Retina (tissue), 1 donor: Measurements from ENCODE around the gene TPST1.
A peak's percentile ranks its signal among the peaks of the same experiment; 100 is the strongest.
"Not testable (repeated sequence)": the region's sequence is repeated elsewhere in the genome, so short reads cannot be mapped to it uniquely, and the experiment has no call there.

Source experiments
- DNase-seq: peaks from one replicate; pipeline ENCODE4 v3.0.0-alpha.2; 2016

The TPST1 gene

DNA sequence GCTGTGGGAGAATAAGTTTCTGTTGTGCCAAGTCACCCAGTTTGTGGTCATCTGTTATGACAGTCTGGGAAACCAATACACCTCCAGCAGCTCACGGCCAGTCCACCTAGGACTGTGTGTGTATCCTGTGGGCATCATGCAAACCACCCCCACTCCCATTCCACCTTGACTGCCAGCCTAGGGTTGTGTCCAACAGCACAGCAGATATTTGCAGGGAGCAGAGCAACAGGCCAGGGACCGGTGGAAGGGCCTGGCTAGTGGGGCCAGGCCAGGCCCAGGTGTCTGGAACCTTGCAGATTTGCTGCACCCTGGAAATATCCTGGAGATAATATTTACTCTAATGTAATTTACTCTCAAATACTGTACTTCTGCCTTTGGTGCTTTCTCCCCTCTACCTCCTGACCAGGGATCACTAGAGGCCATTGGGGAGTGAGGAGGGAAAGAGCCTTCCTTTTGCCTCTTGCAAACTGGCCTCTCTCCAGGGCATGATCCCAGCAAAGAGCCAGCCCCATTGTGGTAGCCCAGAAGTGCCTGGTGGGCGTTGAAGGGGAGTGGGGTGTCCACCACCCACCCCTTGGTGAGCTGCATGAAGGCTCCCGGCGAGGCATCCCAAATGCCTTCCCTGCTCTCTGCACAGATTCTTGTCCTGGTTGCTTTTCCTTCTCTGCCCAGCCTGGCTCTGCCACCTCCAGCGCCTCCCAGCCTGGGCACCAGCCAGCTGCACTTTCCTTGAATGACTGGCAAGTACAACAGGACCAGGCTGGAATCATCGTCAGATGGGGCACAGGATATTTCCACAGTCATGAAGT, 15.2 kb upstream of the TPST1 start:
- DNase-seq: no peak

DNA sequence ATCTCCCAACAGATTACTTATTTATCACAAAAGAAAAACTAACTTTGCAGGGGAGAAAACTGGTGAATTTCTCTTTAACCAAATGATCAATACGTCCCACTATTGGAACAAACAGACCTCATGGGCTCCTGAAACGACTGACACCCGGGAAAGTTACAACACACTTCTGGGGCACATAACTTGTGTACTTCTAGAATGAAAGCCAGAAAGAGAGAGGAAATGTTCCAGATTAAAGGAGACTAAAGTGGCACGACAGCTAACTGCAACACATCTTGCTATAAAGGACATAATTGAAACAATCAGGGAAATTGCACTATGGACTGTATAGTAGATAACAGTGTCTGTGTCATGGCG, 14.7 kb upstream of the TPST1 start:
- no peak for DNase-seq

DNA sequence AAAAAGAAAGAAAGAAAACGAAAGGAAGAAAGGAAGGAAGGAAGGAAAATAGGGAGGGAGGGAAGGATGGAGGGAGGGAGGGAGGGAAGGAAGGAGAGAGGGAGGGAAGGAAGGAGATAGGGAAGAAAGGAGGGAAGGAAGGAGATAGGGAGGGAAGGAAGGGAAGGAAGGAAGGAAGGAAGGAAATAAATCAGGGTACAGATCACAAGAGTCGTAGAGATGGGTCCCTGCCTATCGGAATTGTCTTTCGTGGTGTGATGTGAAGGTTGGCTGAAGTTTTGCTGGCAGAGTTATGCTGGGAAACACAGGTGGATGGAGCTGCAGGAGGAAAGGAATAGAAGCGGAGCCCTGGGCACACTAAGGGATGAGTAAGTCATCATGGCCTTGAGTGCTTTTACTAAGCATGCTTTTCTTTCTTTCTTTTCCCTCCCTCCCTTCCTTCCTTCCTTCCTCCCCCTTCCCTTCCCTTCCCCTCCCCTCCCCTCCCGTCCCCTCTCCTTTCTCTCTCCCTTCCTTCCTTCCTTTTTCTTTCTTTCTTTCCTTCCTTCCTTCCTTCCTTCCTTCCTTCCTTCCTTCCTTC, 11.9 kb upstream of the TPST1 start:
- DNase-seq: no peak

GRCh38 chr7:66198469-66198868, 6.7 kb upstream of the TPST1 start:
- DNase-seq: no peak

- no peak for DNase-seq
Measured at GRCh38 chr7:66198956-66199355, 6.2 kb upstream of the TPST1 start.

DNA sequence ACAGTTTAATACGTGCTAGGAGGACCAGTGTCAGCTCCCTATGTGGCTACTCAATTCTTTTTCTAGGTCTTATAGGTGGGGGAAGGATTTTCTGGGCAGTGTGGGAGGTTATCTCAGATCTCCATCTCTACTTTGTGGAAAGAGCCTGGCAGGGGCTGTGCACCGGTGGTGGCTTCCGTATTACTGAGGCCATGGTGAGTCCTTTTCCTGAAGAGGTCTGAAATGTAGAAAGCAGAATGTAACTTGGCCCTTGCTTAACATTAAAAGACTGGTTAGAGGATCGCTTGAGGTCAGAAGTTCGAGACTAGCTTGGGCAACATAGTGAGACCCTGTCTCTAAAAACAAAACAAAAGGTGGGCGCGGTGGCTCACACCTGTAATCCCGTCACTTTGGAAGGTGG, 2.7 kb upstream of the TPST1 start:
- no peak for DNase-seq

DNA sequence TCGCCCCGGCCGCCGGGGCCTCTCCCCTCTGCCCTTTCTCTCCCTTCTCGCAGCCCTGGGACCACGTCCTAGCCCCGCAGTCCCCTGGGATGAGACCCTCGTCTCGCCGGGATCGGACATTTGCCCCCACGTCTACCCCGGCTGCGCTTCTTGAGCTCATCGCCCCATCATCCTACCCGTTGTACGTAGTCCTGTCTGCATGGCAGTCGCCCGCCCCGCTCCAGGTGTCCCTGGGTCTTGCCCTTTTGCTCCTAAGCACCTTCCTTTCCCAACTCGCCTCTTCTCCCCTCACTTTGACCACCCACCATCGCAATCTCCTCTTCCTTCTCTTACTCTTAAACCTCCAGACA, 582 bp downstream of the TPST1 start:
- DNase-seq: peak; percentile 67

DNA sequence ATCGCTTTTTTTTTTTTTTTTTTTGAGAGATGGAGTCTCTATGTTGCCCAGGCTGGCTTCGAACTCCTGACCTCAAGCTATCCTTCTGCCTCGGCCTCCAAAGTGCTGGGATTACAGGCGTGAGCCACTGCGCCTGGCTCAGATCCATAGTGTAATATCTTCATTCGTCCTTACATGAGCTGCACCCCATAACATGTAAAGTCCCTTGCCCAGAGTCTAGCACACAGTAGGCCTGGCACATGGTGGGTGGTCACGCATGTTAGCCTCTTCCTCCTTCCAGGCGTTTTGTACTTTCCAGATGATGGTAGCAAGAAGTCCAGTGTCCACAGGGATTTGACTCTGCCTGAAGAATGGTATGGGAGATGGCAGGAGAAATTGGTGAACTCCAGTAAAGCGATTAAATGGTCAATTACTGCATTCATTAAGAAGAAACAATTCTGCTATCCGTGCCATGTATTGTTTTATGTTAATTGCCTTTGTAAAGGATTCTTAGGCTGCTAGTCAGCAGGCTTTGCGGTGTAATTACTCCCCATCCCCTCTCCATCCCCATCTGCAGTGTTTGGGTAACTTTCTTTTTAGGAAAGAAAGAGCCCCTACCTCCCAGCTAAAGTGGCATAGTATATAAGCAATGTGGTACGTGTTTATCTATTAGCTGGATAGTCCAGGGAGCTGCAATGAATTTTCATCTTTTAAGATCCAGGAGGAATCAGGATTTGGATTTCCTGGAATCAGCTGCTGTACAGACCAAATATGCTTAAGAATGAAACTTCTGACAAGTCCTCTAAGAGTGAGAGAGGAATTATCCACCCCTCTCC, 1.2 kb downstream of the TPST1 start:
- no peak for DNase-seq

DNA sequence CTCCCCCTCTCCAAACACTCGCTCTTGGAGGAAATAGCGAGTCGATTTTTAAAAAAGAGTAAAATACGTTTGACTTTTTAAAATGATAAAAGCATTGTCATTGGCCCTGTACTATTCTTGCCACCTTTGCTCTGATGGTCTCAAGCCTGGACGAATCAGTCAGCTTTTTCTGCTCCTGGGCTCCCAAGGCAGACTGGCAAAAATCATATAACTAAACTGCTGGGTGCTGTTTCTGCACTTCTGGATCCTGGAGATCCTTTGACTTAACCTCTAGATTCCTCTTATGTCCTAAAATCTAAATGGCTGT, 1.8 kb downstream of the TPST1 start:
- DNase-seq: no peak

DNA sequence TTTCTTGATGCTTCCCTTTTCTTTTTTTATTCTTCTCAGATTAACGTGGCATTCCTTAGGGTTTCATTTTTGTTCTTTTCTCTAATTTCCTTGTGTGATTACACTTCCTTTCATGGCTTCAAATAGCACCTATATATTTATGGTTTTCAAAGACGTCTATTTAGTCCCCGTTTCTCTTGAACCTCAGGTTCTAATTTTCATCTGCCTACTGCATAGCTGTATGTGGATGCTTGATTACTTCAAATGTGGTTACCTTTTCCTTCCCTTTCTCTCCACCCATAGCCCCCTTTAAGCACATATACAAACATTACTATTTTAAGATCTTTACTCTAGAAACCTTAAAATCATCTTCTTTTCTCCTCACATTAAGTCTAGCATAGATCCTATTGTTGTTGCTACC, 2.4 kb downstream of the TPST1 start:
- DNase-seq: no peak

DNA sequence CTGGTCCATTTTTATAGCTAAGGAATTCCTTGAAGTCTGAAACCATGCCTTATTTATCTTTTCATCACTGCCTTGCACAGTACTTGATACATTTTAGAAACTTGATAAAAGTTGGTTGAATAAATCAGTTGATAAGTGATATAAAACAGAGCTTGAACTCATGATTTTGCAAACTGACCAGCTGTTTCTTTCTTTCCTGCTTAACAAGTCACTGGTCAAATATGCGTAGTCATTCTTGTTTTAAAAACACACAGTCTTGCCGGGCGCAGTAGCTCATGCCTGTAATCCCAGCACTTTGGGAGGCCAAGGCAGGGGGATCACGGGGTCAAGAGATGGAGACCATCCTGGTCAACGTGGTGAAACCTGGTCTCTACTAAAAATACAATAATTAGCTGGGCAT, 6.3 kb downstream of the TPST1 start:
- DNase-seq: no peak

DNA sequence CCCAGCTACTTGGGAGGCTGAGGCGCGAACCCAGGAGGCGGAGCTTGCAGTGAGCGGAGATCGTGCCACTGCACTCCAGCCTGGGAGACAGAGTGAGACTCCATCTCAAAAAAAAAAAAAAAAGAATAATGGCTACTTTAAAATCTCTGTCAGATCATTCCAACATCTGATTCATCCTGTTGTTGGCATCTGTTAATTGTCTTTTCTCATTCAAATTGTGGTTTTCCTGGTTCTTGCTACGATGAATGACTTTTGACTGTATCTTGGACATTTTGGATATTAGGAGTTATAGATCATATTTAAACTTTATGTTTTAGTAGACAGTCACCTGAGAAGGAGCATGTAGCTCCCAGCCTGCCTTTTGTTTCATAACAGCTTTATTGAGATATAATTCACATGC, 8.5 kb downstream of the TPST1 start:
- DNase-seq: no peak

- DNase-seq: no peak
Measured at GRCh38 chr7:66216687-66217086, 11.6 kb downstream of the TPST1 start.

GRCh38 chr7:66219805-66220204, 14.7 kb downstream of the TPST1 start:
- DNase-seq: no peak

DNA sequence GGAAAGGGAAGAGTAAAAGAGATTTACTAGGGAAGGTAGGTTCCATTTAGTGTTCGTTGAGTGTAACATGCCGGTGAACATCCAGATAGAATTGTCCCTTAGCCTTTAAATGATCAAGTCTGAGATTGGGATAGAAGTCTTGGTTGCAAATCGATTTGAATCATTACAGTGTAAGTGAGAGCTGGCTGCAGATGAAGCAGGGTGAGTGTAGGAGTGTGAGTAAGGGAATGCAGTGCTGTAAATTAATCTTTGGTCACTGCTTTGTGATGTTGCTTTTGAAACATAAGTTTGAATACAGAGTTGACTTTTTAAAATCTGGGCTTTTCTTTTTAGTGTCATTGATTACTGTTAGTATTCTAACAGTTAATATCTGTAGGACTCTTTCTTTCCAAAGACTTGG, 16.3 kb downstream of the TPST1 start:
- DNase-seq: no peak

DNA sequence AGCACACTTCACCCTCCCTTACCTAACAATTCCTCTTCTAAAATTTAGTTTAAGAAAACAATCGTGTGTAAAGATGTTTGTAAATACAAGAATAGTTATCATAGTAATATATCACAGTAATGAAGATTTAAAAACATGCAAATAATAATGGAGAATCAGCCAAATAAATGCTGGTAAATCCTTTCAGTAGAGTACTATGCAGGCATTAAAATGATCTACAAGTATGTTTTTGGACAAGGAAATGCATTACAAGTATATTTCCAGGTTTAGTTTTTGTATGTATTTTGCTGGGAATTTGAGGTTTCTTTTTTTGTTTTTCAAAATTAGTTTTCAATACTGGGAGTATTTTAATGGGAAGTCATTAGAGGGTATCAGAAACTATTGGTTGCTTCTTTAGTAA, 22.7 kb downstream of the TPST1 start:
- no peak for DNase-seq

DNA sequence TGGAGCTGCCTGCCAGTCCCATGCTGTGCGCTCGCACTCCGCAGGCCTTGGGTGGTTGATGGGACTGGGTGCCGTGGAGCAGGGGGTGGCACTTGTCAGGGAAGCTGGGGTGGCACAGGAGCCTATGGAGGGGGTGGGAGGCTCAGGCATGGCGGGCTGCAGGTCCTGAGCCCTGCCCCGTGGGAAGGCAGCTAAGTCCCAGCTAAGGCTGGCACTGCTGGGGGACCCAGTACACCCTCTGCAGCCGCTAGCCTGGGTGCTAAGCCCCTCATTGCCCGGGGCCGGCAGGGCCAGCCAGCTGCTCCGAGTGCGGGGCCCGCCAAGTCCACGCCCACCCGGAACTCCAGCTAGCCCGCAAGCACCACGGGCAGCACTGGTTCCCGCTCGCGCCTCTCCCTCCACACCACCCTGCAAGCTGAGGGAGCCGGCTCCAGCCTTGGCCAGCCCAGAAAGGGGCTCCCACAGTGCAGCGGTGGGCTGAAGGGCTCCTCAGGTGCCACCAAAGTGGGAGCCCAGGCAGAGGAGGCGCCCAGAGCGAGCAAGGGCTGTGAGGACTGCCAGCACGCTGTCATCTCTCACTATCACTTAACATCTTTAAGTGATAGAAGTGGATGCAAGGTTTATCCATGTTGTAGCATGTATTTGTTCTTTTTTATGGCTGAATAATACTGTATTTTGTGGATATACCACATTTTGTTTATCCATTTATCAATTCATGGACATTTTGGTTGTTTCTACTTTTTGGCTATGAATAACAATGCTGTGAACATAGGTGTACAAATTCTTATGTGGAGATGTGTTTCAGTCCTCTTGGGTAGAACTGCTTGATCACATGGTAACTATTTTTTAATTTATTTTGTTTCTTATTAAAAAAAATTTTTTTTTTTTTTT, 26.4 kb downstream of the TPST1 start:
- DNase-seq: not testable (repeated sequence)

- DNase-seq: no peak
Measured at GRCh38 chr7:66233638-66234037, 28.5 kb downstream of the TPST1 start.

GRCh38 chr7:66236713-66237303, 31.7 kb downstream of the TPST1 start:
- DNase-seq: no peak

- no peak for DNase-seq
Measured at GRCh38 chr7:66237906-66238772, 33.0 kb downstream of the TPST1 start.

DNA sequence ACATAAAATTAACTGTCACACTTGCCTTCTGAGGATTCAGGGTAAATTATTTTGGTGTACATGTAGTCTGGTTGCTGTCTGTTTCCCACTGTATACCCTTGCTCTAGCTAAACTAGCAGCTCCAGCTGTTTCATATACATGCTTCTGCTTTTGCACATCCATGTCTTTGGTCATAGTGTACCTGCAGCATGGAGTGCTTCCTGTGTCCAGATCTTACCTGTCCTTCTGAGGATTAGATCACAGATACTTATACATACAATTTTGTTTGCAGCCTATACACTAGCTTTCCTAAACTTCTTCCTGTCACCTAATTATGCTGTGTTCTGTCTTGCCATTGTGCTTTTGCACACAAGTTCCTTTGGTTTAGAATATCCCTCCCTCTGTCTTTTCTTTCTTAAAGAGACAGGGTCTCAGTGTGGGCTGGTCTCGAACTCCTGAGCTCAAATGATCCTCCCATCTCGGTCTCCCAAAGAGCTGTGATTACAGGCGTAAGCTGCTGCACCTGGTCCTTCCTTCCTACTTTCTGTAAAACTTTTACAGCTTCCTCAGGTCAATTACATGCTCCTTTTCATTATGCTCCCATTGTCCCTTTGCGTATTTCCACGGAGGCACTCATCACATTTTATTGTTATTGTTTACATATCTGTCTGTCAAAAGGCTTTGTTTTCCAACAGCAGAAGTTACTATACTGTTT, 33.8 kb downstream of the TPST1 start:
- DNase-seq: no peak
